Measurements from ENCODE around the gene FGFR3. TPM values are rescaled to one million over a fixed set of nuclear protein-coding genes. Genes with fewer than 3 reads are reported as not detected.

FGFR3 gene
- total and polyA plus RNA-seq, 2 experiments from 2014 or later = 0.10 to 0.97 TPM

- no peak overlapping the region for H3K27ac ChIP-seq
- TF ChIP-seq EZH2 (IDR thresholded peaks at IDR 0.05; ENCODE audit: insufficient read depth, poor library complexity, severe bottlenecking) (no peak), EZH2phosphoT487 (IDR thresholded peaks at IDR 0.05; ENCODE audit: insufficient read depth, low read depth) (no peak)
- H3K4me3 ChIP-seq = no peak overlapping the region
- H3K9me2 ChIP-seq (ENCODE audit: insufficient read depth) = no peaks in the 10 kb centered on the region
- H3K9me3 ChIP-seq (ENCODE audit: low read depth) = no peaks in the 10 kb centered on the region
- H3F3A ChIP-seq (ENCODE audit: insufficient read depth) = no peaks in the 10 kb centered on the region
- H3K79me2 ChIP-seq (ENCODE audit: insufficient read depth) = no peaks in the 10 kb centered on the region
- WGBS, 2 experiments (ENCODE audit: low coverage in 1 of 2, low lambda C conversion rate in 2 of 2, missing lambda C conversion rate in 2 of 2) = 72 to 75% methylated on average over 11 to 15 of the region's 15 CpGs
- no peaks in the 10 kb centered on the region for H3K36me3 ChIP-seq (ENCODE audit: low read depth)
- in situ Hi-C loops (cut with MboI) = no loop called here
- H4K20me1 ChIP-seq (ENCODE audit: insufficient read depth) = no peaks in the 10 kb centered on the region
- no peak overlapping the region for H3K9ac ChIP-seq
- H3K27me3 ChIP-seq (replicated peaks; ENCODE audit: insufficient read depth) = no peaks in the 10 kb centered on the region
- H2AFZ ChIP-seq = no peak overlapping the region
- H3K4me2 ChIP-seq (ENCODE audit: unreplicated experiment) = no peak overlapping the region
- DNase-seq = no peak
- H3K4me1 ChIP-seq (ENCODE audit: insufficient read depth) = no peaks in the 10 kb centered on the region
Observed at GRCh38 chr4:1753697-1754311, 39.3 kb upstream of the FGFR3 start.

GRCh38 chr4:1754336-1754735, 38.8 kb upstream of the FGFR3 start:
- Histone ChIP-seq H3K9me3 (ENCODE audit: low read depth) (no peaks in the 10 kb centered on the region), H3K9ac (no peak overlapping the region), H3K9me2 (ENCODE audit: insufficient read depth) (no peaks in the 10 kb centered on the region), H3F3A (ENCODE audit: insufficient read depth) (no peaks in the 10 kb centered on the region), H3K36me3 (ENCODE audit: low read depth) (no peaks in the 10 kb centered on the region), H3K27ac (no peak overlapping the region), H4K20me1 (ENCODE audit: insufficient read depth) (no peaks in the 10 kb centered on the region), H3K4me3 (no peak overlapping the region), H3K4me2 (ENCODE audit: unreplicated experiment) (no peak overlapping the region), H2AFZ (no peak overlapping the region), H3K27me3 (replicated peaks; ENCODE audit: insufficient read depth) (no peaks in the 10 kb centered on the region), H3K79me2 (ENCODE audit: insufficient read depth) (no peaks in the 10 kb centered on the region), H3K4me1 (ENCODE audit: insufficient read depth) (no peaks in the 10 kb centered on the region)
- DNase-seq = no peak
- 74 to 86% methylated on average over 5 of the region's 5 CpGs for WGBS, 2 experiments (ENCODE audit: low coverage in 1 of 2, low lambda C conversion rate in 2 of 2, missing lambda C conversion rate in 2 of 2)
- TF ChIP-seq EZH2 (IDR thresholded peaks at IDR 0.05; ENCODE audit: insufficient read depth, poor library complexity, severe bottlenecking) = no peak
- TF ChIP-seq EZH2phosphoT487 (IDR thresholded peaks at IDR 0.05; ENCODE audit: insufficient read depth, low read depth) = no peak
- in situ Hi-C loops (cut with MboI) = no loop called here

- H3K79me2 ChIP-seq (ENCODE audit: insufficient read depth) = no peaks in the 10 kb centered on the region
Observed at GRCh38 chr4:1755297-1755696, 37.8 kb upstream of the FGFR3 start.

GRCh38 chr4:1756079-1756478, 37.0 kb upstream of the FGFR3 start:
- no peak overlapping the region for H3K4me3 ChIP-seq
- H3K4me2 ChIP-seq (ENCODE audit: unreplicated experiment) = no peak overlapping the region
- H3K27me3 ChIP-seq (replicated peaks; ENCODE audit: insufficient read depth) = no peaks in the 10 kb centered on the region
- H3K79me2 ChIP-seq (ENCODE audit: insufficient read depth) = no peaks in the 10 kb centered on the region
- TF ChIP-seq EZH2phosphoT487 (IDR thresholded peaks at IDR 0.05; ENCODE audit: insufficient read depth, low read depth) (no peak), EZH2 (IDR thresholded peaks at IDR 0.05; ENCODE audit: insufficient read depth, poor library complexity, severe bottlenecking) (no peak)
- no peaks in the 10 kb centered on the region for H3F3A ChIP-seq (ENCODE audit: insufficient read depth)
- no peaks in the 10 kb centered on the region for H4K20me1 ChIP-seq (ENCODE audit: insufficient read depth)
- no peaks in the 10 kb centered on the region for H3K9me3 ChIP-seq (ENCODE audit: low read depth)
- WGBS, 2 experiments (ENCODE audit: low coverage in 1 of 2, low lambda C conversion rate in 2 of 2, missing lambda C conversion rate in 2 of 2) = 78 to 82% methylated on average over 13 to 18 of the region's 18 CpGs
- no peaks in the 10 kb centered on the region for H3K4me1 ChIP-seq (ENCODE audit: insufficient read depth)
- no peak for DNase-seq
- no peaks in the 10 kb centered on the region for H3K36me3 ChIP-seq (ENCODE audit: low read depth)
- in situ Hi-C loops (cut with MboI) = no loop called here
- H3K27ac ChIP-seq = no peak overlapping the region
- no peak overlapping the region for H3K9ac ChIP-seq
- no peak overlapping the region for H2AFZ ChIP-seq
- H3K9me2 ChIP-seq (ENCODE audit: insufficient read depth) = no peaks in the 10 kb centered on the region

More at GRCh38 chr4:1755297-1755696, 37.8 kb upstream of the FGFR3 start:
- DNase-seq = no peak
- H3K9me3 ChIP-seq (ENCODE audit: low read depth) = no peaks in the 10 kb centered on the region
- no peak overlapping the region for H3K4me2 ChIP-seq (ENCODE audit: unreplicated experiment)
- TF ChIP-seq EZH2 (IDR thresholded peaks at IDR 0.05; ENCODE audit: insufficient read depth, poor library complexity, severe bottlenecking) (no peak), EZH2phosphoT487 (IDR thresholded peaks at IDR 0.05; ENCODE audit: insufficient read depth, low read depth) (no peak)
- no peak overlapping the region for H2AFZ ChIP-seq
- in situ Hi-C loops (cut with MboI) = no loop called here
- no peak overlapping the region for H3K9ac ChIP-seq
- H3K27me3 ChIP-seq (replicated peaks; ENCODE audit: insufficient read depth) = no peaks in the 10 kb centered on the region
- H4K20me1 ChIP-seq (ENCODE audit: insufficient read depth) = no peaks in the 10 kb centered on the region
- 66 to 79% methylated on average over 16 to 17 of the region's 17 CpGs for WGBS, 2 experiments (ENCODE audit: low coverage in 1 of 2, low lambda C conversion rate in 2 of 2, missing lambda C conversion rate in 2 of 2)
- H3K4me1 ChIP-seq (ENCODE audit: insufficient read depth) = no peaks in the 10 kb centered on the region
- no peaks in the 10 kb centered on the region for H3K36me3 ChIP-seq (ENCODE audit: low read depth)
- no peaks in the 10 kb centered on the region for H3F3A ChIP-seq (ENCODE audit: insufficient read depth)
- H3K27ac ChIP-seq = no peak overlapping the region
- no peaks in the 10 kb centered on the region for H3K9me2 ChIP-seq (ENCODE audit: insufficient read depth)
- no peak overlapping the region for H3K4me3 ChIP-seq
